Measurements from ENCODE around the gene EPHA6. TPM values are rescaled to one million over a fixed set of nuclear protein-coding genes. Genes with fewer than 3 reads are reported as not detected.

Gene EPHA6
- total RNA-seq: not detected

DNA sequence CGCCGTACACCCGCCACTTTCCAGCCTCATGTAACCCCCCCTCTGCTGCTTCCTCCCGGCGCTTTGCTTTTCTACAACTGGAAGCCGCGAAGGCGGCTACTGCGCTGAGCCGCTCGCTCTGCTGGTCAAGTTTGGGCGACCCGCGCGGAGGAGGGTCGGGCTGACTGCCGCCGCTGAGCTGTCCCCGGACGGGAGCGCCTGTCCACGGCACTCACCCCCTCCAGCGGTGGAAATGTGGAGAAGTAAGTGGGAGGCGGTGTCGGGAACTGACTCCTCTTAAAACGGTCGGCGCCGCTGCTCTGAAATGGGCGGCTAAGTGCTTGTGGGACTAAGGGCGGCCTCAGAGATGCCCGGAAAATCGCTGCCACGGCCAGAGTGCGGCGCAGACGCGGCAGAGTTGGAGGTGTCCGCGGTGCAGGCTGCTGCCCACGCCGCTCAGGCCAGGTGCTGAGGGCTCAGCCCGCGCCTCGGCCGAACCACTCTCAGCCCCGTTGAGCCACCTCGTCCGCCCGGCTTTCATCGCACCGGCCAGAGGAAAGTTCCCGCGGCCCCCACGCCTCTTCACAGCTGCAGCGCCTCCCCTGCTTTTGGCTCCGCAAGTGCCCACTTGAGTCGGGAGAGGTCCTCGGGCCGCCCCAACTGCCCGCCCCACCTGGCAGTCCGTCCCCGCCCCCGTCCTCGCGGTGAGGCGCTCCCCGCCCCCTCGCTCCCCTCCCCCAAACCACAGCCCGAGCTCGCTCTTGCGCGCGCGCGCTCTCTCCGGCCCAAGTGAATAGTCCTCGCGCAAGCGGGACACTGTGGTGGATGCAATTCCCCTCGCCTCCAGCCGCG is at the start of gene EPHA6:
Gene EPHA6, plus strand, starts transcription at position 775 of the 831 bp plus-strand sequence.
- ChIA-PET POLR2A (no interaction called here), CTCF (no interaction called here)

DNA sequence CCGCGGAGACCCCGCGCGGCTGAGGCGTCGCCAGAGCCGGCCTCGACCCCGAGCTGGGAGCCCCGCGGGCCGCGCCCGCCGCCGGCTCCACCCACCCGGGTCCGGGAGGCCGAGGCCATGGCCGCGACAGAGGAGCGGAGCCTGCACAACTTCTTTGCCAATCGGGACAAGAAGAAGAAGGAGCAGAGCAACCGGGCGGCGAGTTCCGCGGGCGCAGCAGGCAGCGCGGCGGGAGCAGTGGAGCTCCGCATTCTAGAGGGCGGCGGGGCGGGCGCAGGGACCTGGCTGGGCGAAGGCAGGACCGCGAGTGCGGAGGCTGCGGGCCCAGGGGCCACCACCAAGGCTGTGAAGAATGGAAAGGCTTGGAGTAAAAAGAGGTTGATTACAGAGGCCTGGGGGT is 37.6 kb upstream of the EPHA6 start:
- ChIA-PET CTCF (no interaction called here), POLR2A (no interaction called here)

DNA sequence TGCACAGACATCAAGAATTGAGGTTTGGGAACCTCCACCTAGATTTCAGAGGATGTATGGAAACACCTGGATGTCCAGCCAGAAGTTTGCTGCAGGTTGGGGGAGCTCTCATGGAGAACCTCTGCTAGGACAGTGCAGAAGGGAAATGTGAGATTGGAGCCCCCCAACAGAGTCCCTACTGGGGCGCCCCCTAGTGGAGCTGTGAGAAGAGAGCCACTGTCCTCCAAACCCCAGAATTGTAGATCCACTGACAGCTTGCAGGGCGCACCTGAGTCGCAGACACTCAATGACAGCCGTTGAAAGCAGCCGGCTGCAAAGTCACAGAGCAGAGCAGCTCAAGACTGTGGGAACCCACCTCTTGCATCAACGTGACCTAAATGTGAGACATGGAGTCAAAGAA is 34.6 kb upstream of the EPHA6 start:
- CTCF ChIA-PET: no interaction called here
- POLR2A ChIA-PET: no interaction called here

DNA sequence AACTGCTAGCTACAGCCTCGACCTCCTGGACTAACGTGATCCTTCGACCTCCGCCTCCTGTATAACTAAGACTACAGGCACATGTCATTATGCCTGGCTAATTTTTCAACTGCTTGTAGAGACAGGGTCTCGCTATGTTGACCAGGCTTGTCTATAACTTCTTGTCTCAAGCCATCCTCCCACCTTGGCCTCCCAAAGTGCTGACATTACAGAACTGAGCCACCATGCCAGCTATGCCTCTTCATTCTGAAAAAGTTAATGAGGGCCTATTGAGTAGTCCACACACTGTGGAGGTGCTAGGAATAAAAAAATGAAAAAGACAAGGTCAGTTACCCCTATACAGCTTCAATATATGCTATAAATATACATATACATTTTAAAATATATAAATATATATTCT is 18.3 kb upstream of the EPHA6 start:
- CTCF ChIA-PET: no interaction called here

DNA sequence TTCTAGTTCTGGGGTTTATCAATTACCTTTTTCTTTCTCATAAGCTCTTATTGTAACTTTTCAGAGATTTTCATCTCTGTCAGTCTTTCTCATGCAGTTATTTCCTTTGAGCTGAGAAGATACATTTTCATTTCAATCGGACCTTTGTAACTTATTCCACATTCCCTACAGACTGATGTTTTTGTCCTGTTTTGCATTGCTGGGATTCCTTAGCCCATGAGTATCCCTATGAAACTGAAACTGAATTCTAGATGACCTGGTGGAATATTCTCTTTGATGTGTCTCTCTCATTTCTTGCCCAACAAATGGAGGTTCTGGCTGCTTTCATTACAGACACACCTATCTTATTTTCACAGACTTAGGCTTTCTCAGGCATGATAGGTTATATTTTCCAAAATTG is 10.5 kb upstream of the EPHA6 start:
- CTCF ChIA-PET: no interaction called here
- POLR2A ChIA-PET: no interaction called here

More for the DNA sequence above, 18.3 kb upstream of the EPHA6 start:
- POLR2A ChIA-PET: no interaction called here

DNA sequence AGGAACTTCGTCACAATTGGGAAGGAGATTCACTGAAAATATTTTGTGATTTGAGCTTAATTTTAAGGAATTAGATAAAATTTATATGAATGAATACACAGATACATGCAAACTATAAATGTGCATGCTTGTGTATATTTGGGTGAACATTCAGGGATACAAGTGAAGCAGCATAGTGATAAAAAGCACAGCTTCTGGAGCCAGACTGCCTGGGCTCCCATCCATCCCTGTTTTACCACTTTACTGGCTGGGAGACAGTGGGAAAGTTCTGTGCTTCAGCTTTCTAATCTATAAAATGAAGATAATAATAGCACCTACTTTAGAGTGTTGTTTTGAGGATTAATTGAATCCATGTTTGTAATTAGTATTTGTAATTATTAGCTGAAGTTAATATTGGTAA is 8.1 kb upstream of the EPHA6 start:
- CTCF ChIA-PET: no interaction called here
- POLR2A ChIA-PET: no interaction called here

DNA sequence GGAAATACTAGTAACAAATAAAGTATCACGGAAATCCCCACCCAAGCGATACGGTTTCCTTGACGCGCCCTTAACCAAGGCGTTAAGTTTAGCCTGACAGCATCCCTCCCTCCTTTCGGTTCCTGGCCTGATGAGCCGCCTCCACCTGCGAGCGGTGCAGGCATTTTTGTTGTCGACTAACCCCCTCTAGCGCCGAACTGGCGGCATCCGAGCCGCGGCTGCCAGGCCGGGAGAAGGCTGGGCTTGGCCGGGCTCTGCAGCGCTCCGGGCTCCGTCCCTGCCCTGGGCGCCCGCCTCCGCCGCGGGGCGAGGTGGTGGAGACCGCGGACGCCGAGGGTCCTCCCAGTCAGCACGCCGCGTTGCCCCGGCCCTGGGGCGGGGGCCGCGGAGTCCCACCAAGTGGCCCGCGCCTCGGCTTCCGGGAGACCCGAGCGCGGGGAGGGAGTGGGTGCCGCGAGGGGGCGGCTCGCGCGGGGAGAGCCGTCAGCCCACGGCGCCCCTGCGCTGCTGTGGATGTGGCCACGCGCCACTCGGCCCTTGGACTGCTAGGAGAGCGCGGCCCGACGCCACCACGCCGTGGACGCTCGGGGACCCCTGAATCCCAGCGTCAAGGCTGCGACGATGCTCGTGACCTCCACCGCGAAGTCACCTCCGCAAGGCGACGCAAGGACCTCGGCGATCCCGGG is 1.1 kb upstream of the EPHA6 start:
- CTCF ChIA-PET: no interaction called here

DNA sequence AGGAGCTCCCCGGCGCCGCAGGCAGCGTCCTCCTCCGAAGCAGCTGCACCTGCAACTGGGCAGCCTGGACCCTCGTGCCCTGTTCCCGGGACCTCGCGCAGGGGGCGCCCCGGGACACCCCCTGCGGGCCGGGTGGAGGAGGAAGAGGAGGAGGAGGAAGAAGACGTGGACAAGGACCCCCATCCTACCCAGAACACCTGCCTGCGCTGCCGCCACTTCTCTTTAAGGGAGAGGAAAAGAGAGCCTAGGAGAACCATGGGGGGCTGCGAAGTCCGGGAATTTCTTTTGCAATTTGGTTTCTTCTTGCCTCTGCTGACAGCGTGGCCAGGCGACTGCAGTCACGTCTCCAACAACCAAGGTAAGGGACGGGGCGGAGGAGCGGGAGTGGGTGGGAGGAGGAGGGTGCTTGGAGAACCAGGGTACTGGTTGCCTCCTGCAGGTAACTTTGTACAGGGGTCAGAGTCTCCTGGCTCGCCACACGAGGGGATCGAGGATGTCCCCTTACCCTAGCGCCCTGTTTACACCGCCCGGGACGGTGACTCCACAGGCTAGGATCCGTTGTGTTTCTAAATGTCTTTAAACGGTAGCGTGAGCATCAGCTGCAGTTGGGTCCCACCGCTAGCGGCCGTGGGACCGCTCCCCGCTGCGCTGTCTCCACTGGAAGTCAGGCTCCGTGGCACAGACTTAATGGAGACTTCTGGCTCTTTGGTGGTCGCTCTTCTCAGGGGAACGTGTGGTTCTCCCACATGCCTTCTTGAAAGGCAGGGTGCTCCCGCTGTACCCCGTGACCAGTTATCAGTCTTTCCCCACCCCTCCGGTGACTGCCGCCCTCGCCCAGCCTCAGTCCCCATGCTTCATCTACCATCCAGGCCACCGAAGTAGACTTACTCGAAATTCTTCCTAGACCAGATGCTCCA is 515 bp downstream of the EPHA6 start:
- POLR2A ChIA-PET: no interaction called here

More for the DNA sequence above, 1.1 kb upstream of the EPHA6 start:
- POLR2A ChIA-PET: no interaction called here

DNA sequence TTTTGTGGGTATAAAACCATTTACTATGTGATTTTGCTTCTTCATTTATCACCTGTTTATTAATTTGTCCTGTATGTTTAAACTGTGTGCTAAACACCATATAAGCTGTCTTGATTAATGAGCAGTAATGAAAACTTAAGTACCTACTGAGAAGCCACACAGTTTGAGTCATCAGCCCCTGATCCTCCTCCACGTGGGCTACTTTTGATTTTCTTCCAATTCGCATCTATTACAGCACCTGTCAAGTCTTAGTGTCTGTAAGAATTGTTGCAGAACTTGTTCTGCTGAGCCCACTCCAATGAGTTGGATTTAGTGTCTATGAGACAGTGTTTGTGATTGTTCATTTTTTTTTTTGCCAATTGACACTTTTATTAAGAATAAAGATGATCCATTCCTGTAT is 16.8 kb downstream of the EPHA6 start:
- ChIA-PET POLR2A (no interaction called here), CTCF (no interaction called here)

More for the DNA sequence above, 515 bp downstream of the EPHA6 start:
- CTCF ChIA-PET: no interaction called here

DNA sequence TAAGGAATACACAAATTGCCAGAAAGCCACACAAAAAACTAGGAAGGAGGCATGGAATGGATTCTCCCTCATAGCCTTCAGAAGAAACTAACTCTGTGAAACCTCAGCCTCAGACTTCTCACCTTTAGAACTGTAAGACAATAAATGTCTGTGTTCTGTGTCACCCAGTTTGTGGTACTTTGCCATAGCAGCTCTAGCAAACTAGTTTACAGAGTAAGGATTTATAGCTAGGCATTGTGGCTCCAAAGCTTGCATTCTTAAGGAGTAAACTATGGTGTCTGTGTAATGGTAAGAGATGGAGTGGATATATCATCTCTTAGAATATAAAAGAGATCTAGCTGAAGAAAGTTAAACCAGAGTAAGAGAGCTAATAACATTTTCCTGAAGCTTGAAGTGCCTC is 18.9 kb downstream of the EPHA6 start:
- CTCF ChIA-PET: no interaction called here
- POLR2A ChIA-PET: no interaction called here

DNA sequence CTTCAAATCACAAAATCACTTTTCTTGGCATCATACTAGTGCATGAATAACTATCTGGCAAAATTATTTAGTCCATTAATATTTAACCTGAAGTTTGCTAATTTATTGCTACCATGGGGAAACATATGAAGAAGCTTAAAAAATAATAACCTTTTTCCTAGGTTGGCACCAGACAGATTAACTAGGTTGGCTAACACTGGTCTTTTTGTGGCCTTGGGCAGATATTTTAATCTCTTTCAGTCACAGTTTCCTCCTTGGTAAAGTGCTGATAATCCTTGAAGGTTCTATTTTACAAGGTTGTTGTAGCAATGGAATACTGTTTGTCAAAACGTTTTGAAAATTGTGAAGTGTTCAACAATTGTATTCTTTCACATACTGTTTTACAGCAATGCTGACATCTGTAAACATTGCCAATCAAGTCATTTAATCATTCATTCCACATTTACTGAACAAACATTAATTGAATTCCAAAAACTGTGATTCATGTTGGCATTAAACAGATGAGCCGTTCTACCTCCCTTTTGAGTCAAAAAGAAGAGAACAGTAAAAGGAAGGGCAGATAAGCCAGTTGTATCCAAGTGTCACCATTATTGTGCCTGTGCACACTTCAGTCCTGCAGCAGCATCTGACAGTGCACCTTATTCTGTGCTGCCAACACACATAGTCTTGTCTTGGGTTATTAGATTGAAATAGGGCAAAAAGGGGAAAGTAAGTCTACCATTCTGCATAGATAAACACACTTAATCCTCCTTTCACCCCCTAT is 21.9 kb downstream of the EPHA6 start:
- POLR2A ChIA-PET: no interaction called here
- CTCF ChIA-PET: no interaction called here

DNA sequence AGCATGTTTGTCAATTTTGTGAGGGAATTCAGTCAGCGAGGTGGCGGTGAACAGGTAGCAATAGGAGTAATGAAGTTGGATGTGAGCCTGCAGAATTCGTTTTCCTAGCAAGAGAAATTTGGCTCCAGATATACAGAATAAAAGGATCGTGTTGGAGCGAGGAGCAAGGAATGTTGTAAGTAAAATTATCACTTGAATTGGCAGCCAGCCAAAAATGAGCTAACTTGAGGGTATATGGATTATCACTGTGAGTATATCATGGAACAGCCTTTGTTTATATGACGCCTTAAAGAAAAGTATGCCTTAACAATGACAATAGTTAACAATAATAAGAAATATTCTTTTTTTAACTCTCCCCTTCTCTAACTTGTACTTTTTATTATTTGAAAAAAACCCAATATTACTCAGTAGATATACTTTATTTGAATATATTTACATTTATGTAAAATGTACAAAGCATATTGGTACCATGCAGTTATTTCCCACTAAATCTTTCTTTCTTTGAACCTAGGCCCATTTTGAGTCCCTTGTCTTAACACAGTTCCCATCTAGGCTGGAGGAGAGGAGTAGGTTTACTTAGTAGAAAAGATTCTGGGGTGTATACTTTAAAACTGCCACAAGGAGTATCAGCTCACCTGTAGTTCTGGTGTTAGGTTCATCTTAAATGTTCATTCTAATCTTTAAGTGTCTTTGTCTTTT is 29.3 kb downstream of the EPHA6 start:
- CTCF ChIA-PET: no interaction called here
- POLR2A ChIA-PET: no interaction called here

DNA sequence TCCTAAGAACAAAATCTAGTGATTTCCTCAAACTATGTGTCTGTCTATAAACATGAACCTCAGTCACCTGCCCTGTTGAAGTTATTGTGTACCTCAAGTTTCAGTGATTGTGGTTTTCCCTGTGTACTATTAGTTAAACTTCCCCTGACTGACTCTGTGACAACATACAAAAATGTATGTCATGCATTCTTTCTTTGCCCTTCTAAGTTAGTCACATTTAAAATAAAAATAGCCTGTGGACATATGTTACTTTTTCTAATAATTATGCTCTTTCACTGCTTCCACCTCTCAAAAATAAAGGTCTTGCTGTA is 29.8 kb downstream of the EPHA6 start:
- ChIA-PET CTCF (no interaction called here), POLR2A (no interaction called here)

DNA sequence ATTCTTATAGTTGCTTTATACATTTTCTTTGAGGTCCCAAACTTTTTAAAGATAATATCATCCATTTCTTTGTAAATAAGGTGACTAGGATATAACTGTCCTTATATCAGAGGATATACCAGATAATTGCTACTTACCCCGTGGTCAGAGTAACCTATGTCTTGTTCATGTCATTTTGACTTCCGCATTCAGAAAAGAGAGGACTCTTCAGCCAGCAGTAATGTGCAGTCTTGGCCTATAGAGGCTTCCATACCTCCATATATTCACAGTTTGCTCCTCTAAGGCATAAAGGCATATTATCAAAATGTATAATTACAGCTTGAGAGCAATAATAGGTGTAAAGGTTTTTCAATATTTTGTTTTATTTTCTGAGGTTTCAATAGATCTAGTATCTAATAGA is 38.5 kb downstream of the EPHA6 start:
- CTCF ChIA-PET: no interaction called here
- POLR2A ChIA-PET: no interaction called here

DNA sequence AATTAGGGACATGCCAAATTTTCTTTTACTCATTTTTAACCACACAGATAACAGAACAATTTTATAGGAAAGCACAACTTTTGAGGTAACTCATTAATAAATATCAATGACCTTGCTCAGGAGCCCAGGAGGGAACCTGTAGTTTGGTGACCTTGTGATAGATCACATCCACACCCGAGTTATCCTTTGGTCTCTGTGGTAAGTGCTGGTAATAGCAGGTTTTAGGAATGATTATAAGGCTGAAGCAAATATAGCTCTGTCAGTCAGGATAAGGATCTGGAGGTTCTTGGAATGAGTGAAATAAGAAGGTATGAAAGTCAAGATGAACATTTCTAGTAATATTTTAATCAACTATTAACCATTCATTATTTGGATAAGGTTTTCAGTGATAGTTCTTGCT is 46.5 kb downstream of the EPHA6 start:
- POLR2A ChIA-PET: no interaction called here

DNA sequence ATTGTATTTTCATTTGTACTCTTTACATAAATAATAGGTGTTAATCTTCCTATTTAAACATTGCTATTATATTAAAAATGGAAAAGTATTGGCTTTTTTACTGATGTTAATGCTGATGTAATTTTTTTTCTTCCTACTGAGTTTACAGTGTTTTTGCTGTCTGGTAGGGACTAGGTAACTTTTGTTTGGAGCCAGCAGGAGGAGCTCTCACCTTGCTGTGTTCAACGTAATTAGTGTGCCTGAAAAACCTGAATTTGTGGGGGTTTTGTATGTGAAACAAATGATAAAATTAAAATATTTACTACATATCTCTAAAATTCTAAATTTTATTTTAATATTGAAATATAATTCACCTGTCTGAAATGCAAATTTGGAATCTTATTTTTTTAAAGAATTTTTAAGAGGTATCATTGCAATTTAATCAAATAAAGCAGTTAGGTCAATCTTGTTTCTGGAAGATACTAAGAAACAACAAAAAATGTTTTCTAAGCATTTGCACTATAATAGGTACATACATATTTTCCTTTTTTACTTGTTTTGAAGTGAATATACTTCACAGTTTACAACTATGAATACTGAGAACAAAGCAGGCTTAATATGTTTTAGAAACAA is 48.8 kb downstream of the EPHA6 start:
- ChIA-PET CTCF (no interaction called here), POLR2A (no interaction called here)

More for the DNA sequence above, 46.5 kb downstream of the EPHA6 start:
- CTCF ChIA-PET: no interaction called here

DNA sequence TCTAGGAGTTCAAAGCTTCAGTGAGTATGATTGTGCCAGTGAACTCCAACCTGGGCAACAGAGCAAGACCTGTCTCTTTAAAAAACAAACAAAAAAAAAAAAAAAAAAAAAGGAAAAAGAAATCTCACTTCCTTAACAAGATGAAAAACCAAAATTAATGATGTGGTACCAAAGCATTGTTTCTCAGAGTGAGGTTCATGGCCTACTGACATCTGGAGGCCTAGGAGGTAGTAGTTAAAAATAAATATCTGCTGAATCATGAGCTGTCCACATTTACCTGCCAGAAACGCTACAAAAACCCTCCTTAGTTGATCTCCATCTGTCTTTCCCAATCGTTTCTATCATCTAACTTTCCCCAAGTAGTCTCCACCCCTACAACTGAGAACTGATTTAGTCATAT is 51.2 kb downstream of the EPHA6 start:
- ChIA-PET CTCF (no interaction called here), POLR2A (no interaction called here)

DNA sequence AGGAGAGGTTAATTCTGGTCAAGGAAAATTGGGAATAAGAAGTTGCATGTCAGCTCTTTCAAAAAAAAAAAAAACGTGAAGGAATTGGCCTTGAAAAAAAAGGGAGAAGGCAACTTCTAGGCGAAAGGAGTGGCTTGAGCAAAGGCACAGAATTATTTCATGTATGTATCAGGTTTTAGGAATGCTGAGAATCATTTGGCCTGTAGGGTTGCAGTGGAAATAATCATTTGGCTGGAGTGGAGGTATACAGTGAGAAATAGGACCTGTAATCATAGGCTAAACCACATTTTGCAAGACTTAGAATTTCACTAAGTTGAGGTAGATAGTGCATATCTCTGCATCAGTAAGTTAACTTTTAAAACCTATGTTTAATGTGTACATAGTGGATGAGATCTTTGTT is 54.9 kb downstream of the EPHA6 start:
- POLR2A ChIA-PET: no interaction called here
- CTCF ChIA-PET: no interaction called here

DNA sequence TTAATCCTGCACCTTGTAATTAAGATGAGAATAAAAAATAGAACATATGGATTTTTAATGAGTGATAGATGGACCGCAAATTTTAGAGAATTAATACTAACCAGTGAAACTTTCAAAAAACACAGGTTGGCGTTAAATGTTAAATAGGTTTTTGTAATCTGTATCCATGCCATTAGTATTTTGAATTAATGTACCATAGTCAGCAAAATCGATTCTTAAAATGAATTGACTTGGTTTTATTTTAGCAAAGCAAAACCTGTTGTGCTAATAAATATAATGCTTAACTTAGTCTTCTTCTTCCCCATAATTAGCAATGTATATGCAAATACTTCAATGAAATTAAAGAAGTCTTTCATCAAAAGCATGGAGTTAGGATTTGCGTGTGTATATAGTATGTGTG is 63.1 kb downstream of the EPHA6 start:
- POLR2A ChIA-PET: no interaction called here
- CTCF ChIA-PET: no interaction called here

Measured in activated CD8-positive, alpha-beta memory T cell treated with anti-CD3 and anti-CD28 coated beads for 36 hours (primary cell).